Measurements from ENCODE around the gene CMTM8.
A peak's percentile ranks its signal among the peaks of the same experiment; 100 is the strongest.

CMTM8 gene

DNA sequence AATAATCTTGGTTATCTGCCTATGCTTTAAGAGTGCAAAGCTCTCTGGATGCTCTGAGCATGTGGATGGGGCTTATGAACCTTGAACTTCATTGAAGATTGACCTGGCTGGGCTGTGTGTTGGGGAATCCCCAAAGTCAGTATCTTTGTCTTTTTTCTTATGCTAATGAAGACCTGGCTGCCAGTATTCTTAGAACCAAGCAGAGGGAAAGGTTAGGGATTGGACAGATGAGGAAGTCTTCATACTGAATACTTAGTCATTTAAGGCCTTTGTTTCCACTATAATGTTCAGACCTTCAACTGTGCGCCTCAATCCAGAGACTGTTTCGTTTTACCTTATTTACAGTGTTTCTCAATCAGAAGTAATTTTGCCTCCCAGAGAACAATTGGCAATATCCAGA is 110.7 kb downstream of the CMTM8 start:
- Histone ChIP-seq H4K91ac (ENCODE audit: low read depth, low read length, poor library complexity) (no peak overlapping the region), H3K14ac (ENCODE audit: low read length) (no peak overlapping the region), H3K36me3 (replicated peaks in 1 of 2; ENCODE audit: control insufficient read depth in 2 of 2, insufficient read depth in 2 of 2, low read length in 2 of 2) (no peaks in the 10 kb centered on the region), H3K4ac (ENCODE audit: low read length) (no peak overlapping the region), H4K8ac (ENCODE audit: low read depth, low read length) (no peak overlapping the region), H2AK5ac (ENCODE audit: low read depth, low read length) (no peak overlapping the region), H3K27ac (replicated peaks; ENCODE audit: low read length) (no peak overlapping the region), H2BK12ac (ENCODE audit: low read length) (no peak overlapping the region), H2BK120ac (ENCODE audit: low read depth, low read length) (no peak overlapping the region), H3K4me1 (ENCODE audit: control insufficient read depth in 2 of 2, insufficient read depth in 1 of 2, low read depth in 1 of 2, low read length in 2 of 2) (peaks cover 5 to 12% of the 10 kb centered on the region in 2 donors), H2BK15ac (ENCODE audit: low read length) (no peak overlapping the region), H3K9me3 (replicated peaks in 1 of 2; ENCODE audit: control insufficient read depth in 2 of 2, insufficient read depth in 1 of 2, low read depth in 1 of 2, low read length in 2 of 2) (no peaks in the 10 kb centered on the region), H3K27me3 (ENCODE audit: control insufficient read depth in 3 of 3, insufficient read depth in 3 of 3, low read depth in 1 of 3, low read length in 3 of 3) (no peaks in the 10 kb centered on the region), H3K23ac (ENCODE audit: low read depth, low read length, poor library complexity) (no peak overlapping the region), H3K9ac (ENCODE audit: low read depth, low read length, poor library complexity) (no peak overlapping the region), H3K4me3 (ENCODE audit: low read length in 2 of 2) (no peak overlapping the region), H3K4me2 (ENCODE audit: insufficient read depth, low read length, poor library complexity, severe bottlenecking) (no peak overlapping the region), H3K79me1 (ENCODE audit: low read depth, low read length) (no peaks in the 10 kb centered on the region), H3K18ac (ENCODE audit: low read length) (no peak overlapping the region), H2BK5ac (ENCODE audit: low read length) (no peak overlapping the region), H2AFZ (ENCODE audit: low read length) (no peak overlapping the region)
- no CpG with 5 or more reads among the region's 2 CpGs for WGBS, 2 donors (ENCODE audit: extremely low coverage in 2 of 2, insufficient read length in 2 of 2, insufficient replicate concordance in 1 of 2)
- DNase-seq (ENCODE audit: low spot score), result no peak

GRCh38 chr3:32352563-32352962 is 114.1 kb downstream of the CMTM8 start:
- H3K4me1 ChIP-seq (ENCODE audit: control insufficient read depth in 2 of 2, insufficient read depth in 1 of 2, low read depth in 1 of 2, low read length in 2 of 2), result peaks cover 9 to 18% of the 10 kb centered on the region in 2 donors
- no peak overlapping the region for H4K91ac ChIP-seq (ENCODE audit: low read depth, low read length, poor library complexity)
- H3K18ac ChIP-seq (ENCODE audit: low read length), result no peak overlapping the region
- no peaks in the 10 kb centered on the region for H3K27me3 ChIP-seq (ENCODE audit: control insufficient read depth in 3 of 3, insufficient read depth in 3 of 3, low read depth in 1 of 3, low read length in 3 of 3)
- H3K79me1 ChIP-seq (ENCODE audit: low read depth, low read length), result no peaks in the 10 kb centered on the region
- H2BK15ac ChIP-seq (ENCODE audit: low read length), result no peak overlapping the region
- H3K23ac ChIP-seq (ENCODE audit: low read depth, low read length, poor library complexity), result no peak overlapping the region
- H3K27ac ChIP-seq (replicated peaks; ENCODE audit: low read length), result no peak overlapping the region
- H4K8ac ChIP-seq (ENCODE audit: low read depth, low read length), result no peak overlapping the region
- H3K4me3 ChIP-seq (ENCODE audit: low read length in 2 of 2), result no peak overlapping the region
- no peak overlapping the region for H2AFZ ChIP-seq (ENCODE audit: low read length)
- no peak overlapping the region for H3K14ac ChIP-seq (ENCODE audit: low read length)
- H2BK5ac ChIP-seq (ENCODE audit: low read length), result no peak overlapping the region
- DNase-seq (ENCODE audit: low spot score), result no peak
- no peak overlapping the region for H3K4me2 ChIP-seq (ENCODE audit: insufficient read depth, low read length, poor library complexity, severe bottlenecking)
- H3K36me3 ChIP-seq (replicated peaks in 1 of 2; ENCODE audit: control insufficient read depth in 2 of 2, insufficient read depth in 2 of 2, low read length in 2 of 2), result no peaks in the 10 kb centered on the region
- H2BK12ac ChIP-seq (ENCODE audit: low read length), result no peak overlapping the region
- H2BK120ac ChIP-seq (ENCODE audit: low read depth, low read length), result no peak overlapping the region
- H3K4ac ChIP-seq (ENCODE audit: low read length), result no peak overlapping the region
- H3K9ac ChIP-seq (ENCODE audit: low read depth, low read length, poor library complexity), result no peak overlapping the region
- no peak overlapping the region for H2AK5ac ChIP-seq (ENCODE audit: low read depth, low read length)
- no peaks in the 10 kb centered on the region for H3K9me3 ChIP-seq (replicated peaks in 1 of 2; ENCODE audit: control insufficient read depth in 2 of 2, insufficient read depth in 1 of 2, low read depth in 1 of 2, low read length in 2 of 2)

DNA sequence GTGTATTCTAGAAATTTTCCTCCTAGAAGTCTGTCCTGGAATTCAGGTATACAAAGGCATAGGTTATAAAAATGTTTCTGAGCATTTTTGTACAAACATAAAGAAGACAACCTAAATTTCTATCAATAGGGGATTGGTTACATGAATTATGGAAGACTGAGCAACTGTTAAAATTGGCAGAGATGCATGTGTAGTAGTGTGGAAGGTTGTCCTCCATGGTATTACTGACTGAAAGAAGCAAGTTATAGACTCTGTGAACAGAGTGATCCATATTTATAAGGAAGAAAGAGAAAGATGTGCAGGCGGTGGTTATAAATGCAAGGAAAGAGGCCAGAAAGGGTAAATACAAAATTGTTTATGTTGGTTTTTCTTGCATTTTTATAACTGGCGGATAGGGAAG is 114.9 kb downstream of the CMTM8 start:
- H2AFZ ChIP-seq (ENCODE audit: low read length), result no peak overlapping the region
- no CpG with 5 or more reads among the region's 2 CpGs for WGBS, 2 donors (ENCODE audit: extremely low coverage in 2 of 2, insufficient read length in 2 of 2, insufficient replicate concordance in 1 of 2)
- H3K4ac ChIP-seq (ENCODE audit: low read length), result no peak overlapping the region
- H3K9me3 ChIP-seq (replicated peaks in 1 of 2; ENCODE audit: control insufficient read depth in 2 of 2, insufficient read depth in 1 of 2, low read depth in 1 of 2, low read length in 2 of 2), result no peaks in the 10 kb centered on the region
- H3K14ac ChIP-seq (ENCODE audit: low read length), result no peak overlapping the region
- no peak overlapping the region for H2AK5ac ChIP-seq (ENCODE audit: low read depth, low read length)
- no peak overlapping the region for H3K23ac ChIP-seq (ENCODE audit: low read depth, low read length, poor library complexity)
- no peak overlapping the region for H2BK120ac ChIP-seq (ENCODE audit: low read depth, low read length)
- peaks cover 0 to 1% of the 10 kb centered on the region in 2 donors for H3K36me3 ChIP-seq (replicated peaks in 1 of 2; ENCODE audit: control insufficient read depth in 2 of 2, insufficient read depth in 2 of 2, low read length in 2 of 2)
- no peak overlapping the region for H3K18ac ChIP-seq (ENCODE audit: low read length)
- H2BK12ac ChIP-seq (ENCODE audit: low read length), result no peak overlapping the region
- H3K9ac ChIP-seq (ENCODE audit: low read depth, low read length, poor library complexity), result no peak overlapping the region
- no peak overlapping the region for H4K91ac ChIP-seq (ENCODE audit: low read depth, low read length, poor library complexity)
- no peak overlapping the region for H2BK15ac ChIP-seq (ENCODE audit: low read length)
- no peaks in the 10 kb centered on the region for H3K79me1 ChIP-seq (ENCODE audit: low read depth, low read length)
- H3K27ac ChIP-seq (replicated peaks; ENCODE audit: low read length), result no peak overlapping the region
- peaks cover 7 to 12% of the 10 kb centered on the region in 2 donors for H3K4me1 ChIP-seq (ENCODE audit: control insufficient read depth in 2 of 2, insufficient read depth in 1 of 2, low read depth in 1 of 2, low read length in 2 of 2)
- H3K4me3 ChIP-seq (ENCODE audit: low read length in 2 of 2), result no peak overlapping the region
- no peak overlapping the region for H4K8ac ChIP-seq (ENCODE audit: low read depth, low read length)
- H3K4me2 ChIP-seq (ENCODE audit: insufficient read depth, low read length, poor library complexity, severe bottlenecking), result no peak overlapping the region
- no peak overlapping the region for H2BK5ac ChIP-seq (ENCODE audit: low read length)
- no peak for DNase-seq (ENCODE audit: low spot score)
- no peaks in the 10 kb centered on the region for H3K27me3 ChIP-seq (ENCODE audit: control insufficient read depth in 3 of 3, insufficient read depth in 3 of 3, low read depth in 1 of 3, low read length in 3 of 3)

DNA sequence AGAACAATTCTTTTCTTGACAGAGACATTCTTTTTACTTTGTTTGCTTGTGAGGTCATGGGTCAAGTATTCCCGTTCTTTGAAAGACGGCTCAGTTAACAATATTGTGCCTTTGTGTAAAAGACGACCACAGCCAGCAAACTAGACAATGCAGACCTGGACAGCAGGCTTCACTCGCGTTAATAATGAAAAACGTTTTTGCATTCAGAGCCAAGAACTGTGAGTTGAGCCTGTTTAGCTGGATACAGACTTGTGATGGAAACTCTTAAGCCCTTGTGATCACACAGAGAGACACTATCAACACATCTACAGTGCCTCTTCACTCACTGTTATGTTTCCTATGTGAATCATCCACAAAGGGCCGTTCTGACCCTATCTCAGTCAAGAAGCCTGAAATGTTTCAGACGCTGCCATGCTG is 115.9 kb downstream of the CMTM8 start:
- H3K4me1 ChIP-seq (ENCODE audit: control insufficient read depth in 2 of 2, insufficient read depth in 1 of 2, low read depth in 1 of 2, low read length in 2 of 2), result peaks cover 7 to 11% of the 10 kb centered on the region in 2 donors
- no peak overlapping the region for H3K18ac ChIP-seq (ENCODE audit: low read length)
- no peak overlapping the region for H4K8ac ChIP-seq (ENCODE audit: low read depth, low read length)
- no peak overlapping the region for H4K91ac ChIP-seq (ENCODE audit: low read depth, low read length, poor library complexity)
- no peak overlapping the region for H2BK120ac ChIP-seq (ENCODE audit: low read depth, low read length)
- H3K4me2 ChIP-seq (ENCODE audit: insufficient read depth, low read length, poor library complexity, severe bottlenecking), result no peak overlapping the region
- peaks cover 0 to 1% of the 10 kb centered on the region in 2 donors for H3K36me3 ChIP-seq (replicated peaks in 1 of 2; ENCODE audit: control insufficient read depth in 2 of 2, insufficient read depth in 2 of 2, low read length in 2 of 2)
- no peak overlapping the region for H3K4ac ChIP-seq (ENCODE audit: low read length)
- no peak overlapping the region for H3K4me3 ChIP-seq (ENCODE audit: low read length in 2 of 2)
- no peak overlapping the region for H3K23ac ChIP-seq (ENCODE audit: low read depth, low read length, poor library complexity)
- H2BK15ac ChIP-seq (ENCODE audit: low read length), result no peak overlapping the region
- H3K14ac ChIP-seq (ENCODE audit: low read length), result no peak overlapping the region
- no peak for DNase-seq (ENCODE audit: low spot score)
- H2BK5ac ChIP-seq (ENCODE audit: low read length), result no peak overlapping the region
- H3K27me3 ChIP-seq (ENCODE audit: control insufficient read depth in 3 of 3, insufficient read depth in 3 of 3, low read depth in 1 of 3, low read length in 3 of 3), result no peaks in the 10 kb centered on the region
- H2AFZ ChIP-seq (ENCODE audit: low read length), result peak overlapping the region; percentile 40
- H2AK5ac ChIP-seq (ENCODE audit: low read depth, low read length), result no peak overlapping the region
- no peak overlapping the region for H2BK12ac ChIP-seq (ENCODE audit: low read length)
- no peak overlapping the region for H3K27ac ChIP-seq (replicated peaks; ENCODE audit: low read length)
- no peak overlapping the region for H3K9ac ChIP-seq (ENCODE audit: low read depth, low read length, poor library complexity)
- H3K9me3 ChIP-seq (replicated peaks in 1 of 2; ENCODE audit: control insufficient read depth in 2 of 2, insufficient read depth in 1 of 2, low read depth in 1 of 2, low read length in 2 of 2), result no peaks in the 10 kb centered on the region
- no CpG with 5 or more reads among the region's 8 CpGs for WGBS, 2 donors (ENCODE audit: extremely low coverage in 2 of 2, insufficient read length in 2 of 2, insufficient replicate concordance in 1 of 2)
- H3K79me1 ChIP-seq (ENCODE audit: low read depth, low read length), result no peaks in the 10 kb centered on the region
